IMR-90 (cell line): ENCODE data around the gene KLF2. TPM values are rescaled to one million over a fixed set of nuclear protein-coding genes. Genes with fewer than 3 reads are reported as not detected.

Experiments
- ATAC-seq: fragments of 200-7000 bp; cut with Tn5 transposase; 2 replicates; pipeline ENCODE4 v1.9.1; 2020; ENCODE audit warnings: low read depth, mild to moderate bottlenecking, moderate library complexity
- BruUV-seq: library from RNA; stranded (reverse); fragments of 400-500 nt; replicated peaks from 2 replicates; lab custom pipeline; 2021; lab: Mats Ljungman, UMichigan
- CTCF ChIA-PET: fragments of 300-600 bp; formaldehyde crosslinking; extraction: SDS; loops from one replicate; lab custom pipeline; 2021; ENCODE audit warnings: antibody characterized with exemption; lab: Yijun Ruan, JAX
- POLR2A ChIA-PET: fragments of 300-600 bp; sonication (Branson Sonifier 250); formaldehyde crosslinking; loops from one replicate; lab custom pipeline; 2022; ENCODE audit warnings: antibody characterized with exemption; ENCODE audit not compliant: unreplicated experiment; lab: Charles Lee
- DNase-seq: peaks from one replicate; pipeline ENCODE4 v3.0.0; 2013
- H2AFZ ChIP-seq: replicated peaks from 2 replicates; pipeline ENCODE3; 2013; ENCODE audit warnings: low read length, mild to moderate bottlenecking; ENCODE audit not compliant: poor library complexity
- H2AK5ac ChIP-seq: 2 replicates; pipeline ENCODE4 v1.6.1; 2013; ENCODE audit warnings: low read depth, low read length, inconsistent platforms
- H2AK9ac ChIP-seq: replicated peaks from 2 replicates; pipeline ENCODE3; 2013; ENCODE audit warnings: mild to moderate bottlenecking, low read depth, low read length, moderate library complexity; ENCODE audit not compliant: poor library complexity
- H2BK120ac ChIP-seq: 2 replicates; pipeline ENCODE4 v1.6.1; 2013; ENCODE audit warnings: low read depth, low read length, inconsistent platforms
- H2BK15ac ChIP-seq: 3 replicates; pipeline ENCODE4 v1.6.1; 2013; ENCODE audit warnings: low read depth, low read length, inconsistent platforms
- H2BK20ac ChIP-seq: 2 replicates; pipeline ENCODE4 v1.6.1; 2013; ENCODE audit warnings: low read depth, mild to moderate bottlenecking, inconsistent platforms, low read length, moderate library complexity
- H2BK5ac ChIP-seq: 2 replicates; pipeline ENCODE4 v1.6.1; 2013; ENCODE audit warnings: mild to moderate bottlenecking, low read depth, low read length, inconsistent platforms; ENCODE audit not compliant: poor library complexity, severe bottlenecking
- H3K14ac ChIP-seq: replicated peaks from 2 replicates; pipeline ENCODE4 v1.6.1; 2013; ENCODE audit warnings: low read depth, low read length, inconsistent platforms
- H3K18ac ChIP-seq: 2 replicates; pipeline ENCODE4 v1.6.1; 2013; ENCODE audit warnings: low read depth, low read length, control low read depth
- H3K23ac ChIP-seq: 2 replicates; pipeline ENCODE4 v1.6.1; 2013; ENCODE audit warnings: low read depth, low read length, inconsistent platforms
- H3K27ac ChIP-seq: 2 replicates; pipeline ENCODE4 v1.5.1; 2013; ENCODE audit warnings: mild to moderate bottlenecking, control low read depth, low read length; ENCODE audit not compliant: insufficient read depth
- H3K27me3 ChIP-seq: 2 replicates; pipeline ENCODE4 v1.6.1; 2013; ENCODE audit warnings: low read length; ENCODE audit not compliant: control insufficient read depth, insufficient read depth
- H3K36me3 ChIP-seq: 2 replicates; pipeline ENCODE4 v1.6.1; 2013; ENCODE audit warnings: low read length, mixed read lengths; ENCODE audit not compliant: control insufficient read depth, insufficient read depth
- H3K4ac ChIP-seq: 2 replicates; pipeline ENCODE4 v1.6.1; 2013; ENCODE audit warnings: low read depth, low read length, inconsistent platforms
- H3K4me1 ChIP-seq: 2 replicates; pipeline ENCODE4 v1.6.1; 2013; ENCODE audit warnings: low read length, mixed read lengths; ENCODE audit not compliant: control insufficient read depth, insufficient read depth
- H3K4me2 ChIP-seq: 2 replicates; pipeline ENCODE4 v1.6.1; 2013; ENCODE audit warnings: low read depth, mild to moderate bottlenecking, control low read depth, low read length, moderate library complexity
- H3K4me3 ChIP-seq: 2 replicates; pipeline ENCODE4 v1.5.1; 2013; ENCODE audit warnings: low read depth, mild to moderate bottlenecking, control low read depth, low read length, moderate library complexity; ENCODE audit not compliant: insufficient read depth
- H3K56ac ChIP-seq: 2 replicates; pipeline ENCODE4 v1.6.1; 2013; ENCODE audit warnings: low read length, inconsistent platforms; ENCODE audit not compliant: insufficient read depth; ENCODE audit errors: extremely low read depth
- H3K79me1 ChIP-seq, 2 experiments: 2 replicates each; pipeline ENCODE4 v1.6.1; 2013; ENCODE audit warnings: low read length in 2 of 2, inconsistent platforms in 1 of 2, low read depth in 1 of 2
- H3K9ac ChIP-seq: 2 replicates; pipeline ENCODE4 v1.6.1; 2013; ENCODE audit warnings: low read depth, low read length, control low read depth
- H3K9me1 ChIP-seq: 2 replicates; pipeline ENCODE4 v1.6.1; 2013; ENCODE audit warnings: low read length, inconsistent platforms; ENCODE audit not compliant: insufficient read depth
- H3K9me3 ChIP-seq: 2 replicates; pipeline ENCODE4 v1.6.1; 2013; ENCODE audit warnings: low read length; ENCODE audit not compliant: control insufficient read depth, insufficient read depth
- H4K20me1 ChIP-seq: 2 replicates; pipeline ENCODE4 v1.6.1; 2013; ENCODE audit warnings: low read length, inconsistent platforms; ENCODE audit not compliant: insufficient read depth
- H4K5ac ChIP-seq: 2 replicates; pipeline ENCODE4 v1.6.1; 2013; ENCODE audit warnings: mild to moderate bottlenecking, low read depth, low read length, control low read depth
- H4K8ac ChIP-seq, 2 experiments: 2 replicates each; pipeline ENCODE4 v1.6.1; 2013; ENCODE audit warnings: low read depth in 2 of 2, low read length in 2 of 2, control low read depth in 1 of 2, inconsistent platforms in 1 of 2
- H4K91ac ChIP-seq: 2 replicates; pipeline ENCODE4 v1.6.1; 2013; ENCODE audit warnings: low read depth, low read length, inconsistent platforms; ENCODE audit not compliant: insufficient read depth
- BHLHE40 ChIP-seq: fragments of 150-350 bp; IDR thresholded peaks from 2 replicates; pipeline ENCODE4 v1.6.1; 2016; ENCODE audit warnings: mild to moderate bottlenecking, low read depth, low read length
- CEBPB ChIP-seq: IDR thresholded peaks from 2 replicates; pipeline ENCODE4 v1.6.1; 2012; ENCODE audit warnings: low read depth, low read length, improper control_type of control experiment
- CHD1 ChIP-seq: IDR thresholded peaks from 2 replicates; pipeline ENCODE4 v1.6.1; 2012; ENCODE audit warnings: low read depth, low read length, improper control_type of control experiment
- ELK1 ChIP-seq: fragments of 150-350 bp; IDR thresholded peaks from 2 replicates; pipeline ENCODE4 v1.6.1; 2016; ENCODE audit warnings: low read depth, mild to moderate bottlenecking, low read length, moderate library complexity, borderline replicate concordance
- FOS ChIP-seq: fragments of 150-350 bp; IDR thresholded peaks from 2 replicates; pipeline ENCODE4 v1.6.1; 2016; ENCODE audit warnings: low read depth, low read length
- MAFK ChIP-seq: IDR thresholded peaks from 2 replicates; pipeline ENCODE4 v1.6.1; 2012; ENCODE audit warnings: low read depth, low read length, improper control_type of control experiment
- MAZ ChIP-seq: IDR thresholded peaks from 2 replicates; pipeline ENCODE4 v1.6.1; 2012; ENCODE audit warnings: low read depth, mild to moderate bottlenecking, low read length, improper control_type of control experiment, moderate library complexity, borderline replicate concordance
- POLR2A ChIP-seq: IDR thresholded peaks from 2 replicates; pipeline ENCODE4 v1.6.1; 2012; ENCODE audit warnings: mild to moderate bottlenecking, low read depth, low read length
- RCOR1 ChIP-seq: IDR thresholded peaks from 2 replicates; pipeline ENCODE4 v1.6.1; 2012; ENCODE audit warnings: mild to moderate bottlenecking, low read length, improper control_type of control experiment; ENCODE audit not compliant: insufficient replicate concordance
- SMC3 ChIP-seq: fragments of 150-350 bp; IDR thresholded peaks from 2 replicates; pipeline ENCODE4 v1.6.1; 2016; ENCODE audit warnings: low read depth, mild to moderate bottlenecking, antibody characterized with exemption, low read length, moderate library complexity
- WGBS, 2 experiments: methylation state at CpG; one replicate each; pipeline versions ENCODE4 v1.1.5 to v1.1.7; 2013; ENCODE audit warnings: missing lambda C conversion rate in 2 of 2; ENCODE audit not compliant: insufficient read length in 1 of 2; ENCODE audit errors: extremely low coverage in 2 of 2; 5-methylcytosine and 5-hydroxymethylcytosine counted together
- dilution Hi-C: fragments of 300-500 bp; cut with HindIII; formaldehyde crosslinking; loops from one replicate; pipeline ENCODE4 v1.14.3; 2018; ENCODE audit warnings: low sequenced_read_pairs; ENCODE audit not compliant: unreplicated experiment
- in situ Hi-C: fragments of 300-500 bp; cut with MboI; formaldehyde crosslinking; loops from 3 replicates; pipeline ENCODE4 v1.14.3; 2019; ENCODE audit warnings: low sequenced_read_pairs, inconsistent platforms, mixed read lengths
- intact Hi-C: fragments of 100-400 bp; cut with micrococcal nuclease; formaldehyde crosslinking; loops from 2 replicates; pipeline ENCODE4 v1.10.0; 2022
- polyA plus RNA-seq, 3 experiments: library from polyadenylated mRNA; depleted of rRNA; stranded (reverse); fragments of >200 nt; gene quantifications; 2 replicates each; pipeline ENCODE4 v1.2.3, GENCODE V29; 2012; ENCODE audit warnings: low replicate concordance in 1 of 3
- total RNA-seq: library from RNA; depleted of rRNA; stranded (reverse); fragments of >200 nt; gene quantifications from 2 replicates; pipeline ENCODE4 v1.2.3, GENCODE V29; 2012

KLF2 gene
- total and polyA plus RNA-seq, 2 of the 4 experiments (the other 2 are of a cell fraction): 1.1 to 34.4 TPM

- no peak for ATAC-seq
- Histone ChIP-seq H3K18ac (no peak overlapping the region), H2BK15ac (no peak overlapping the region), H4K8ac (no peak overlapping the region), H2BK20ac (no peak overlapping the region), H3K36me3 (peaks cover 17% of the 10 kb centered on the region), H2BK120ac (no peak overlapping the region), H3K79me1 (peaks cover 0 to 29% of the 10 kb centered on the region in 2 experiments; a peak in 2 of 4 replicates), H3K9me3 (no peaks in the 10 kb centered on the region), H2BK5ac (no peak overlapping the region), H3K4me1 (peaks cover 10% of the 10 kb centered on the region; the same call in 1 of the 2 replicates), H3K27ac (no peak overlapping the region), H4K91ac (no peak overlapping the region), H3K56ac (no peak overlapping the region), H3K9me1 (peaks cover 20% of the 10 kb centered on the region; the same call in 1 of the 2 replicates), H3K27me3 (no peaks in the 10 kb centered on the region), H3K4ac (no peak overlapping the region), H4K20me1 (0 out of 2 replicates have a peak, but pooled peaks cover 10% of the 10 kb centered on the region), H2AFZ (no peak overlapping the region), H2AK5ac (no peak overlapping the region), H2AK9ac (no peak overlapping the region), H3K9ac (no peak overlapping the region), H3K23ac (no peak overlapping the region), H3K4me2 (no peak overlapping the region), H3K14ac (no peak overlapping the region), H4K5ac (no peak overlapping the region), H3K4me3 (no peak overlapping the region)
- in situ Hi-C loops (no loop called here), dilution Hi-C loops (no loop called here), intact Hi-C loops (no loop called here)
- POLR2A ChIA-PET: no interaction called here
- BruUV-seq: no TSS peak
- CTCF ChIA-PET: no interaction called here
- no peak for DNase-seq
- TF ChIP-seq CHD1 (no peak), MAZ (no peak), FOS (no peak), BHLHE40 (no peak), MAFK (no peak), ELK1 (no peak), SMC3 (no peak), RCOR1 (no peak), CEBPB (no peak), POLR2A (no peak)
- no CpG with 5 or more reads among the region's 11 CpGs for WGBS, 2 experiments
These were observed 51.6 kb downstream of the KLF2 start for GRCh38 chr19:16376241-16376640.
